ENCODE data around the gene SLC16A9. TPM values are rescaled to one million over a fixed set of nuclear protein-coding genes. Genes with fewer than 3 reads are reported as not detected.

Gene SLC16A9
- total RNA-seq, 1 experiment from 2014 or later, result 5.9 TPM

- TF ChIP-seq ZBTB33 (IDR thresholded peaks at IDR 0.05; ENCODE audit: extremely low read depth, insufficient replicate concordance, low read length) (no peak), JUND (IDR thresholded peaks at IDR 0.05) (no peak), ZFX (IDR thresholded peaks at IDR 0.05) (no peak), ATF3 (IDR thresholded peaks at IDR 0.05) (no peak), POLR2AphosphoS5 (IDR thresholded peaks at IDR 0.05; ENCODE audit: low read depth, low read length) (no peak), SRF (IDR thresholded peaks at IDR 0.05; ENCODE audit: low read depth) (no peak), ZNF274 (IDR thresholded peaks at IDR 0.05; ENCODE audit: low read depth, low read length) (no peak), EGR1 (IDR thresholded peaks at IDR 0.05; ENCODE audit: low read depth) (no peak)
Observed at GRCh38 chr10:59741583-59741982, 31.9 kb upstream of the SLC16A9 start (continued).

- TF ChIP-seq EZH2phosphoT487 (IDR thresholded peaks at IDR 0.05; ENCODE audit: borderline replicate concordance) (no peak), SRF (IDR thresholded peaks at IDR 0.05; ENCODE audit: low read depth) (no peak), SP1 (IDR thresholded peaks at IDR 0.05; ENCODE audit: low read depth) (no peak), ZFX (IDR thresholded peaks at IDR 0.05) (no peak), ELF1 (IDR thresholded peaks at IDR 0.05; ENCODE audit: borderline replicate concordance, low read depth) (no peak), CBX3 (IDR thresholded peaks at IDR 0.05; ENCODE audit: low read depth) (no peak), EGR1 (IDR thresholded peaks at IDR 0.05; ENCODE audit: low read depth) (no peak), MAX (IDR thresholded peaks at IDR 0.05) (no peak), FOSL1 (IDR thresholded peaks at IDR 0.05; ENCODE audit: low read depth) (no peak), POLR2AphosphoS5 (IDR thresholded peaks at IDR 0.05; ENCODE audit: low read depth, low read length) (no peak), CEBPB (IDR thresholded peaks at IDR 0.05; ENCODE audit: low read depth) (no peak)
- Histone ChIP-seq H2AFZ (ENCODE audit: low read depth, low read length, poor library complexity, severe bottlenecking) (no peak overlapping the region), H3K36me3 (ENCODE audit: control insufficient read depth in 1 of 2, insufficient read depth in 2 of 2, low read length in 2 of 2) (no peaks in the 10 kb centered on the region), H3K4me2 (ENCODE audit: low read length) (no peak overlapping the region), H3K4me3 (replicated peaks in 1 of 2; ENCODE audit: low read depth in 1 of 2, low read length in 2 of 2) (no peak overlapping the region), H3K4me1 (ENCODE audit: control insufficient read depth in 1 of 2, insufficient read depth in 2 of 2, low read length in 2 of 2) (no peaks in the 10 kb centered on the region), H3K9me2 (ENCODE audit: insufficient read depth) (no peaks in the 10 kb centered on the region), H4K20me1 (ENCODE audit: insufficient read depth) (no peaks in the 10 kb centered on the region), H3K9me3 (ENCODE audit: control insufficient read depth in 1 of 2, insufficient read depth in 1 of 2, low read depth in 1 of 2, low read length in 2 of 2) (no peaks in the 10 kb centered on the region), H3K9ac (ENCODE audit: low read length) (no peak overlapping the region), H3K27ac (ENCODE audit: low read depth, low read length) (no peak overlapping the region), H3K27me3 (ENCODE audit: insufficient read depth, low read length) (no peaks in the 10 kb centered on the region), H3K79me2 (ENCODE audit: insufficient read depth, low read length) (no peaks in the 10 kb centered on the region)
- ChIA-PET RAD21 (ENCODE audit: low non-redundant PET in 1 of 2, low total read pairs in 2 of 2, uncharacterized antibody in 2 of 2, unreplicated experiment in 2 of 2) (no interaction called here), POLR2A (no interaction called here), CTCF (no interaction called here)
- no peak for ATAC-seq
- BruUV-seq (replicated peaks), result no TSS peak
- intact Hi-C loops (cut with micrococcal nuclease), result no loop called here
- DNase-seq (ENCODE audit: low read depth, low spot score), result no peak
Observed at GRCh38 chr10:59741048-59741447, 31.4 kb upstream of the SLC16A9 start.
